Activated CD4-positive, alpha-beta memory T cell treated with anti-CD3 and anti-CD28 coated beads for 36 hours (primary cell): ENCODE measurements around the gene TBPL1. TPM values are rescaled to one million over a fixed set of nuclear protein-coding genes. Genes with fewer than 3 reads are reported as not detected.

Experiments
- CTCF ChIA-PET: fragments of 350-600 bp; sonication (Branson Sonifier 250); formaldehyde crosslinking; loops from one replicate; lab custom pipeline; 2021; ENCODE audit warnings: antibody characterized with exemption, inconsistent platforms; lab: Charles Lee
- POLR2A ChIA-PET: fragments of 350-600 bp; sonication (Branson Sonifier 250); formaldehyde crosslinking; loops from one replicate; lab custom pipeline; 2021; ENCODE audit warnings: antibody characterized with exemption; lab: Charles Lee
- DNase-seq: peaks from one replicate; pipeline ENCODE4 v3.0.0-alpha.2; 2020
- H3K27ac Mint-ChIP-seq: one replicate; pipeline ENCODE4 v1.8.0; 2021; ENCODE audit warnings: mixed read lengths
- H3K27me3 Mint-ChIP-seq: one replicate; pipeline ENCODE4 v1.8.0; 2021; ENCODE audit warnings: mixed read lengths
- H3K36me3 Mint-ChIP-seq: one replicate; pipeline ENCODE4 v1.8.0; 2021; ENCODE audit warnings: mixed read lengths
- H3K4me1 Mint-ChIP-seq: one replicate; pipeline ENCODE4 v1.8.0; 2021; ENCODE audit warnings: low read depth, mixed read lengths
- H3K4me3 Mint-ChIP-seq: one replicate; pipeline ENCODE4 v1.8.0; 2021; ENCODE audit warnings: mild to moderate bottlenecking, mixed read lengths
- H3K9me3 Mint-ChIP-seq: one replicate; pipeline ENCODE4 v1.8.0; 2021; ENCODE audit warnings: mixed read lengths
- intact Hi-C: fragments of 100-400 bp; cut with micrococcal nuclease; formaldehyde crosslinking; loops from one replicate; pipeline ENCODE4 v1.15.1; 2023
- total RNA-seq, 2 experiments: library from RNA; stranded (reverse); gene quantifications; one replicate each; pipeline ENCODE4 v1.2.3, GENCODE V29; 2021

TBPL1 gene
- total RNA-seq, 2 experiments from 2014 or later: 31.3 to 35.7 TPM

DNA sequence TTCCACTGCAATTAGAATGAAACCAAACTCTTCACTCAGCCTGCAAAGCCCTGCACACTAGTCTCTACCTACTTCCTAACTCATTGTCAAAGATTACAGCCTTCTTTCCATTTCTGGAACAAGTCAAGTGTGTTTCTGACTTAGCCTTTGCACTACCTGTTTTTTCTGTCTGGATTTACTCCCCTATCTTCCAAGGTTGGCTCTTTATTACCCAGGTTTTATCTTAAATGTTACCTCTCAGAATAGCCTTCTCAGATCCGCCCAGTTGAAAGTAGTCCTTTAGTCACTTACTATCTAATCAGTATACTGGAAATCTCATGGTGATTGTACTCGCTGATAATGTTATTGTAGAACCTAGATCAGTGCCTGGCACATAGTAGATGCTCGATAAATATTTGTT is 42.7 kb downstream of the TBPL1 start:
- Mint-ChIP-seq H3K27ac (no peak overlapping the region), H3K36me3 (no peaks in the 10 kb centered on the region), H3K9me3 (no peaks in the 10 kb centered on the region), H3K27me3 (no peaks in the 10 kb centered on the region), H3K4me1 (peaks cover 4% of the 10 kb centered on the region), H3K4me3 (no peak overlapping the region)
- no peak for DNase-seq
- ChIA-PET POLR2A (no interaction called here), CTCF (no interaction called here)
- intact Hi-C loops: no loop called here

DNA sequence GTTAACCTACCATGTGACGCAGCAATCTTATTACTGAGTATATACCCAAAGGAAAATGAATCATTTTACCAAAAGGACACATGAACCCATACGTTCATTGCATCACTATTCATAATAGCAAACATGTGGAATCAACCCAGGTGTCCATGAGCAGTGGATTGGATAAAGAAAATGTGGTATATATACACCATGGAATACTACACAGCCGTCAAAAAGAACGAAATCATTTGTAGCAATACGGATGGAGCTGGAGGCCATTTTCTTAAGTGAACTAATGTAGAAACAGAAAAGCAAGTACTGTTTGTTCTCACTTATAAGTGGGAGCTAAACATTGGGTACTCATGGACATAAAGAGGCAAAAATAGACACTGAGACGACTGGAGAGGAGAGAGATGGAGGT is 44.2 kb downstream of the TBPL1 start:
- H3K4me1 Mint-ChIP-seq: no peaks in the 10 kb centered on the region
- H3K9me3 Mint-ChIP-seq: no peaks in the 10 kb centered on the region
- no peak overlapping the region for H3K4me3 Mint-ChIP-seq
- no peak for DNase-seq
- POLR2A ChIA-PET: no interaction called here
- intact Hi-C loops: no loop called here
- no peaks in the 10 kb centered on the region for H3K27me3 Mint-ChIP-seq
- H3K36me3 Mint-ChIP-seq: no peaks in the 10 kb centered on the region
- CTCF ChIA-PET: interaction anchor here (1.1 to 1.6 kb wide), 2 partner anchors 24 to 107 kb away, joined by 3 to 4 read pairs; no protein-coding TSS in a partner anchor
- H3K27ac Mint-ChIP-seq: no peak overlapping the region

DNA sequence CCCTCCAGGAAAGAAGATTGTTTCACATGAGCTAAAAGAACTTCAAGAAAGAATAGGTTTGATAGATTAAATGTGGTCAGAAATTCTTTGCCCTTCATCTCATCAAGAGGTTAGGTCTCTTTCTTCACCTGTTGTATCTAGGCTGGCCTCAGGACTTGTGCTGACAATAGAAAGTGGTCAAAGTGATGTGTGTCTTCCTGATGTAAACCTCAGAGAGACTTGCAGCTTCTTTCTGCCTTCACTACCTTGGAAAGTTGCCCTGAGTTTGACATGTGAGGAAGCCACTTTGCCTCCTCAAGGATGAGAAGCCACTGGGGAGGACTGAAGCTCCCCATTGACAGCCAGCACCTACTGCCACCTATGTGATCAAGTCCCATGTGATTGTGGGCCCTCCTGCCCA is 46.3 kb downstream of the TBPL1 start:
- Mint-ChIP-seq H3K27ac (no peak overlapping the region), H3K27me3 (peaks cover 13% of the 10 kb centered on the region), H3K36me3 (no peaks in the 10 kb centered on the region), H3K4me3 (no peak overlapping the region), H3K9me3 (no peaks in the 10 kb centered on the region), H3K4me1 (no peaks in the 10 kb centered on the region)
- POLR2A ChIA-PET: no interaction called here
- DNase-seq: no peak
- intact Hi-C loops: no loop called here
- CTCF ChIA-PET: interaction anchor here (0.9 kb wide), 1 partner anchor 64 kb away, joined by 3 read pairs; no protein-coding TSS in a partner anchor

DNA sequence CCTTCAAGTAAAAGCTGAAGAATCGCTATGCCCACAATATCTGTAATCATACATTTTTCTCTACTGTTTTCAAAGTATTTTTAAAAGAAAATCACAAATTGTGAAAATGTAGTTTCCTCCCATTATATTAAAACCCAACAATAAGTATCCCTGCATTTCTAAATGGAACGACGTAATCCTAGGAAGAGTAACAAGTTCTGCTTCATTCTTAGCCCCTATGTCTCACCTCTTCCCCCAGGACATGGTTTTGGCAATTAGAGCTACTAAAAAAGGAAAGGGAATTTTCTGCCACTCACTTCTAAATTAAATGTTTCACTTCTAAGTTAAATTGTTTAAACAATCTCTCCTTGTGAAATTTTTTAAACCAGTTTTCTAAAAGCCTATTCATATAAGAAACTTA is 47.4 kb downstream of the TBPL1 start:
- DNase-seq: no peak
- no peaks in the 10 kb centered on the region for H3K36me3 Mint-ChIP-seq
- intact Hi-C loops: no loop called here
- no peaks in the 10 kb centered on the region for H3K4me1 Mint-ChIP-seq
- H3K4me3 Mint-ChIP-seq: no peak overlapping the region
- H3K27me3 Mint-ChIP-seq: peaks cover 15% of the 10 kb centered on the region
- no peak overlapping the region for H3K27ac Mint-ChIP-seq
- POLR2A ChIA-PET: no interaction called here
- CTCF ChIA-PET: interaction anchor here (1.3 to 2.1 kb wide), 2 partner anchors 28 to 97 kb away, joined by 3 to 6 read pairs; no protein-coding TSS in a partner anchor
- no peaks in the 10 kb centered on the region for H3K9me3 Mint-ChIP-seq

DNA sequence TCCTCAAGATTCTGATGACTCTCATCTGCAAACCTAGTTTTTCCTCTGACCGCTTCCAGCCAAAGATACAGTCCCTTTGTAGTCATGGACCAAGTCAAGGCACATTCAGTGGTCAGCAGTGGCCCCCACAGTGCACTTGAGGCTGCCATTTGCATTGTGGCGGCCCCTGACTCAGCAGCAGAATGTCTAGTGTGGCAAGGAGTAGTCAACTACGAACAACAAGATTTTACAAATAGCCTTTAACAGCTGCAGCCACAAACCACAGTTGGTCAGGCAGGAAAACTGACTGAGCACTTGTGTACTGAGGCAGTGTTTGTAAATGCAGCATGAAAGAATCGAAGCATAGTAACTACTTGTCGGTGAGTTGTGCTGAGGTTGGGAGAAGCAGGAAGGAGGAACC is 49.8 kb downstream of the TBPL1 start:
- peaks cover 21% of the 10 kb centered on the region for H3K27me3 Mint-ChIP-seq
- DNase-seq: no peak
- H3K4me1 Mint-ChIP-seq: no peaks in the 10 kb centered on the region
- no peak overlapping the region for H3K27ac Mint-ChIP-seq
- no peaks in the 10 kb centered on the region for H3K9me3 Mint-ChIP-seq
- CTCF ChIA-PET: interaction anchor here (0.9 to 3.5 kb wide), 2 partner anchors 19 to 30 kb away, joined by 4 to 12 read pairs; no protein-coding TSS in a partner anchor
- POLR2A ChIA-PET: no interaction called here
- H3K4me3 Mint-ChIP-seq: no peak overlapping the region
- intact Hi-C loops: no loop called here
- H3K36me3 Mint-ChIP-seq: no peaks in the 10 kb centered on the region

DNA sequence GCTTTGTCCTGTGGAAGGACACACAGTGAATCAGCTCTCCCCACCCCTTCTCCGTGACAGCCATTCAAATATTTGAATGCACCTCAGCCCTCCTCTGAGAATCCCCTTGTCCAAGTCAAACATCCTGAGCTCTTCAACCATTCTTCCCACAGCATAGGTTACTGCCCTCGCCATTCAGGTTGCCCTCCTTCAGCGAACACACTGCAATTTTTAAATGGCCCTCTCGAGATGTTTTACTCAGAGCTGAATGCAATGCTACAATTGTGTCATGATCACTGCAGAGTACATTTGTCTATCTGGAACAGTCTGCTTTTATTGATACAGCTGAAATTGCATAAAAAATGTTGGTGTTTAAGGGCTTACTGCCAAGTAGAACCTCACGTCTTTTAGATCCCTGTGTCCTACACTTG is 50.5 kb downstream of the TBPL1 start:
- no peak overlapping the region for H3K27ac Mint-ChIP-seq
- H3K9me3 Mint-ChIP-seq: no peaks in the 10 kb centered on the region
- H3K36me3 Mint-ChIP-seq: no peaks in the 10 kb centered on the region
- DNase-seq: no peak
- H3K4me1 Mint-ChIP-seq: no peaks in the 10 kb centered on the region
- H3K27me3 Mint-ChIP-seq: peaks cover 21% of the 10 kb centered on the region
- intact Hi-C loops: no loop called here
- CTCF ChIA-PET: interaction anchor here (0.6 to 3.5 kb wide), 6 partner anchors 10 to 94 kb away, joined by 3 to 12 read pairs (median 4); no protein-coding TSS in a partner anchor
- POLR2A ChIA-PET: no interaction called here
- no peak overlapping the region for H3K4me3 Mint-ChIP-seq

DNA sequence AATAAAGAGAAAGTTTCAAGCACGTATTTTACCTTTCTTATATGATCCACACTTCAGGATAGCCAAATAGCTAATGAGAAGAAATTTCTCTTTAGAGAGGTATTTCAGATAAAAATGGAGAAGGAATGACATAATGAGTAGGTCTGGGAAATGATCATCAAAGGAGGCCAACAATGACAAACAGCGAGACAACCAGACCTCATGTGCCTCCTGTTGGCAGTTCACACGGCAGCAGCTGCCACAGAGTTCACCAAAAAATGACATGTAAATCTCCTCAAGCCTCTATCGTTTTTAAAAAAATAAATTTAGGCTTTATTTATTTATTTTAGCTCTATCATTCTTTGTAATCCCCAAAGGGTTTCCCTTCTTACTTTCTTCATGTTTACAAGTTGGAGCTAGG is 51.7 kb downstream of the TBPL1 start:
- no peaks in the 10 kb centered on the region for H3K9me3 Mint-ChIP-seq
- no peak for DNase-seq
- peaks cover under 1% of the 10 kb centered on the region for H3K4me1 Mint-ChIP-seq
- H3K27ac Mint-ChIP-seq: no peak overlapping the region
- ChIA-PET CTCF (interaction anchor here (2.8 to 3.5 kb wide), 2 partner anchors 31 to 59 kb away, joined by 8 to 12 read pairs; no protein-coding TSS in a partner anchor), POLR2A (no interaction called here)
- H3K4me3 Mint-ChIP-seq: no peak overlapping the region
- peaks cover 25% of the 10 kb centered on the region for H3K27me3 Mint-ChIP-seq
- no peaks in the 10 kb centered on the region for H3K36me3 Mint-ChIP-seq
- intact Hi-C loops: no loop called here

DNA sequence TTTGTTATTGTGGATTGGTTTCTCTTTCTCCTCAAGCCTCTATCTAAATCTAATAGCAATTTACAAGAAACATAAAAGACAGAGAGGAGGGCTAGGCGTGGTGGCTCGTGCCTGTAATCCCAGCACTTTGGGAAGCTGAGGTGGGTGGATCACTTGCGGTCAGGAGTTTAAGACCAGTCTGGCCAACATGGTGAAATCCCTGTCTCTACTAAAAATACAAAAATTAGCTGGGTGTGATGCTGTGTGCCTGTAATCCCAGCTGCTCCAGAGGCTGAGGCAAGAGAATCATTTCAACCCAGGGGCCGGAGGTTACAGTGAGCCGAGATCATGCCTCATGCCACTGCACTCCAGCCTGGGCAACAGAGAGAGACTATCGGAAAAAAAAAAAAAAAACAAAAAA is 52.8 kb downstream of the TBPL1 start:
- ChIA-PET POLR2A (no interaction called here), CTCF (interaction anchor here (2.8 kb wide), 1 partner anchor 57 kb away, joined by 8 read pairs; no protein-coding TSS in a partner anchor)
- Mint-ChIP-seq H3K27me3 (peaks cover 25% of the 10 kb centered on the region), H3K4me3 (no peak overlapping the region), H3K36me3 (no peaks in the 10 kb centered on the region), H3K27ac (no peak overlapping the region), H3K4me1 (peaks cover 12% of the 10 kb centered on the region), H3K9me3 (no peaks in the 10 kb centered on the region)
- intact Hi-C loops: no loop called here
- DNase-seq: no peak

DNA sequence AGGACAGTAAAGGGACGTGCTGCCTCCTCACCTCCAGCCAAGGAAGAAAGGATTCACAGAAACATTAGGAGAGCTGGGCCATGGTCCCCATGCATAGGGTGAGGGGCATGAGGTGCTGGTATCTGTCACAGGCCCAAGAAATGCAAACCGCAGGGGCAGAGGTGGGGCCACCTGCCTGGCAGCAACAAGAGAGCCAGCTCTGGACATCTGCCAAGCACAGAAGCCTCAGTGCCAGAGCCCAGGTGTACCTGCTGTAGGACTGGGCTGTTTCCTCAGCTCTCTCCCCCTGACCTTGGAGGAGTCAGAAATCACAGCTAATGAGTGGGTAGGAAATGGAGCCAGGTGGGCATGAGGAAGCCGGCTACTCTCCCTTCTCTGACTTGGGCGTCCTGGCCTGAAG is 54.1 kb downstream of the TBPL1 start:
- no peaks in the 10 kb centered on the region for H3K9me3 Mint-ChIP-seq
- no peak for DNase-seq
- no peak overlapping the region for H3K27ac Mint-ChIP-seq
- no peaks in the 10 kb centered on the region for H3K36me3 Mint-ChIP-seq
- no peak overlapping the region for H3K4me3 Mint-ChIP-seq
- CTCF ChIA-PET: no interaction called here
- H3K4me1 Mint-ChIP-seq: peaks cover 14% of the 10 kb centered on the region
- intact Hi-C loops: no loop called here
- H3K27me3 Mint-ChIP-seq: peaks cover 27% of the 10 kb centered on the region
- POLR2A ChIA-PET: no interaction called here

DNA sequence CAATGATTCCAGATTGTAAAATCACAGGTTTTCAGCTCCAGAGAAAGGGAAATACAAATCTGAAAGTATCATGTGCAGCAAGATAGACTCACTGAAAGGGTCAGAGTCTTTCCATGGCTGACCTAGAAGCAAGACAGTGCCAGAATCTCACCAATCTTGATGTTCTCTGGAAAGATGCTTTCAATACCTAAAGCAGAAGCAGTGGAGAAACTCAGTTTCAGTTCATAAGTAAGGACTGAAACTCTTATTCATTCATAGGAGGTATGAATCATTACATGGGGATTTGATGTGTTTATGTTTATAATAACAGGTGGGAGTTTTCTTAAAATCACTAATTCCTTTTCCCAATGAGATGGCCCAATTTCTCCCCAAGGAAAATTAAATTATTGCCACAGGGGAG is 56.9 kb downstream of the TBPL1 start:
- no peaks in the 10 kb centered on the region for H3K9me3 Mint-ChIP-seq
- no peak for DNase-seq
- POLR2A ChIA-PET: no interaction called here
- H3K27ac Mint-ChIP-seq: no peak overlapping the region
- H3K27me3 Mint-ChIP-seq: peaks cover 19% of the 10 kb centered on the region
- intact Hi-C loops: no loop called here
- CTCF ChIA-PET: no interaction called here
- no peak overlapping the region for H3K4me3 Mint-ChIP-seq
- H3K36me3 Mint-ChIP-seq: no peaks in the 10 kb centered on the region
- peaks cover 14% of the 10 kb centered on the region for H3K4me1 Mint-ChIP-seq

DNA sequence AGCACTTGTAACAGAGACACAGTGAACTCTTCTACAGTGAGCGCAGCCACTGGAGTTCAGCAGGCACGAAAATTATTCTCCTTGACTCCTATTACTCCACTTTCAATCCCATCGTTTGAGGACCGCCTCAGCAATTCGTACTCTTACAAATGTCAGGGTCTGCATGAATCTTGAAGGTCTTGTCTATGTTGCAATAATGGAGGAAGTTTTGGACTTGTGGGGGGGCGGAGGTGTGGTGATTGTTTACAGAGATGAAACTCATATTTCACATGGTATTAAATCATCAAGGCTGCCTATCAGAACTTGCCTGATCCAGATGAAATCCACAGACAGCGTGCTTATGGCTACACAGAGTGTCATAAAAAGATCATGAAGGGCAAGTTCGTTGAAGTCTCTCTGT is 57.4 kb downstream of the TBPL1 start:
- H3K27ac Mint-ChIP-seq: no peak overlapping the region
- peaks cover 19% of the 10 kb centered on the region for H3K27me3 Mint-ChIP-seq
- H3K36me3 Mint-ChIP-seq: no peaks in the 10 kb centered on the region
- H3K4me1 Mint-ChIP-seq: peaks cover 14% of the 10 kb centered on the region
- ChIA-PET CTCF (no interaction called here), POLR2A (interaction anchor here (1.1 kb wide), 1 partner anchor 11 kb away, joined by 3 read pairs; no protein-coding TSS in a partner anchor)
- H3K9me3 Mint-ChIP-seq: no peaks in the 10 kb centered on the region
- DNase-seq: no peak
- intact Hi-C loops: no loop called here
- H3K4me3 Mint-ChIP-seq: no peak overlapping the region

DNA sequence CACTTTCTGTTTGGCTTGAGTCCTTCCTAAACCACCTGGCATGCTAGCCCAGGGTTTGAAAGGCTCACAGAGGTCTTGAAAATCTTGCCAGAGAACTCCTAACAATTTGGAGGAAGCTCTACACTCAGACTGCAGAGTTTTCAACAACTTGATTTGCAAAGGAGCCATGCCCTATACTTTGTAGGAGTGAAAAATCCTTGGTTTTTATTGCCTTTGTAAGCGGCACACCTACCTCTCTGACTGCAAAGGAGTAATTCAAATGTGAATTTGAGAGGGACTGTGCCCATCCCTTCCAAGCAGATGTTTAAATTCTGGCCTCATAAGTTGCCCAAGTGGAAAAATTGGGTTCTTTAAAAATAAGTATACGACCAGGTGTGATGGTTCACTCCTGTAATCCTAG is 58.0 kb downstream of the TBPL1 start:
- no peaks in the 10 kb centered on the region for H3K36me3 Mint-ChIP-seq
- H3K27ac Mint-ChIP-seq: no peak overlapping the region
- H3K9me3 Mint-ChIP-seq: no peaks in the 10 kb centered on the region
- DNase-seq: no peak
- peaks cover 14% of the 10 kb centered on the region for H3K4me1 Mint-ChIP-seq
- POLR2A ChIA-PET: interaction anchor here (1.1 kb wide), 1 partner anchor 10 kb away, joined by 3 read pairs; no protein-coding TSS in a partner anchor
- CTCF ChIA-PET: interaction anchor here (0.7 kb wide), 1 partner anchor 1508 kb away, joined by 3 read pairs; no protein-coding TSS in a partner anchor
- intact Hi-C loops: no loop called here
- no peak overlapping the region for H3K4me3 Mint-ChIP-seq
- H3K27me3 Mint-ChIP-seq: peaks cover 17% of the 10 kb centered on the region

DNA sequence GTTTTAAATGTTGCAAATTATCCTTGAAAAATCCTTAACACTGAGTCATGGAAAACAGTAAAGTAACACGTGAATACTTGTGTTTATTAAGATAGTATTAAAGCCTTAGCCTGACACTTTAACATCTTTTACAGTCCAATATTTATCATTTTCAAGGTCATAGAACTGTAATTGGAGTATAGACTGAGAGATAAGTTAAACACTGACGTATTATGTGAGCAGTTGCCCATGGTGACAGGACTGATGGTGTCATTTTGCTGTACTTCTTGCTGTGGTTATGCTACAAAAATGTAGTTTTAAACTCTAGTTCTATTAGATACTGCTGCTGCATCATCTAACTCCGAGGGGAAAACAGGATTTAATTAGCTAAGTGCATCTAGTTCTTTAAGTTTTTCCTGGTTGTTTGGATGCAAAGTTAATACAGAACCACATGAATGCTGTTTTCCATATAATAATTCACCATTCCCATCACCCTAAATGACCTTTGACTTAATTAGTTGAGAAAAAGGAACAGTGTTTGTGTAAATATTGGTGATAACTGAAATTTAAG is 61.6 kb downstream of the TBPL1 start:
- intact Hi-C loops: no loop called here
- Mint-ChIP-seq H3K4me1 (peaks cover 14% of the 10 kb centered on the region), H3K9me3 (no peaks in the 10 kb centered on the region), H3K36me3 (no peaks in the 10 kb centered on the region), H3K27ac (no peak overlapping the region), H3K4me3 (no peak overlapping the region), H3K27me3 (peaks cover 8% of the 10 kb centered on the region)
- CTCF ChIA-PET: interaction anchor here (2.0 kb wide), 1 partner anchor 42 kb away, joined by 4 read pairs; no protein-coding TSS in a partner anchor
- no peak for DNase-seq
- POLR2A ChIA-PET: no interaction called here
